Effector memory CD8-positive, alpha-beta T cell (primary cell): ENCODE measurements around the gene EFNA2.
"Not testable (repeated sequence)": the region's sequence is repeated elsewhere in the genome, so short reads cannot be mapped to it uniquely, and the experiment has no call there.

Experiments used
- ATAC-seq: fragments of 150-1000 bp; cut with Tn5 transposase; replicated peaks from 2 replicates; pipeline ENCODE4 v1.10.0; 2021; ENCODE audit warnings: mild to moderate bottlenecking, moderate library complexity
- DNase-seq, 3 experiments: peaks; one replicate each; pipeline ENCODE4 v3.0.0; 2021
- H3K27ac Mint-ChIP-seq, 2 donors: one replicate each; pipeline ENCODE4 v1.8.0; 2022; ENCODE audit warnings: mild to moderate bottlenecking in 2 of 2, mixed read lengths in 2 of 2, moderate library complexity in 2 of 2
- H3K27me3 Mint-ChIP-seq, 2 donors: one replicate each; pipeline ENCODE4 v1.8.0; 2022; ENCODE audit warnings: mixed read lengths in 2 of 2
- H3K36me3 Mint-ChIP-seq: one replicate; pipeline ENCODE4 v1.8.0; 2022; ENCODE audit warnings: mild to moderate bottlenecking, moderate library complexity, mixed read lengths; ENCODE audit not compliant: insufficient read depth
- H3K4me1 Mint-ChIP-seq, 2 donors: one replicate each; pipeline ENCODE4 v1.8.0; 2022; ENCODE audit warnings: low read depth in 2 of 2, mixed read lengths in 2 of 2
- H3K4me3 Mint-ChIP-seq, 2 donors: one replicate each; pipeline ENCODE4 v1.8.0; 2022; ENCODE audit warnings: mild to moderate bottlenecking in 2 of 2, mixed read lengths in 2 of 2, moderate library complexity in 2 of 2
- H3K9me3 Mint-ChIP-seq, 2 donors: one replicate each; pipeline ENCODE4 v1.8.0; 2022; ENCODE audit warnings: mixed read lengths in 2 of 2

The EFNA2 gene

GRCh38 chr19:1305354-1305753 is 19.7 kb downstream of the EFNA2 start:
- not testable (repeated sequence) for H3K4me3 Mint-ChIP-seq, DNase-seq, ATAC-seq, H3K27ac Mint-ChIP-seq, H3K27me3 Mint-ChIP-seq, H3K36me3 Mint-ChIP-seq, H3K4me1 Mint-ChIP-seq, H3K9me3 Mint-ChIP-seq

GRCh38 chr19:1307320-1307719 is 21.6 kb downstream of the EFNA2 start:
- Mint-ChIP-seq H3K27ac (no peak overlapping the region), H3K9me3 (no peaks in the 10 kb centered on the region), H3K4me1 (no peaks in the 10 kb centered on the region), H3K36me3 (no peaks in the 10 kb centered on the region), H3K27me3 (no peaks in the 10 kb centered on the region), H3K4me3 (no peak overlapping the region)
- ATAC-seq, result no peak
- no peak for DNase-seq

GRCh38 chr19:1307755-1308303 is 22.2 kb downstream of the EFNA2 start:
- H3K36me3 Mint-ChIP-seq, result no peaks in the 10 kb centered on the region
- no peaks in the 10 kb centered on the region for H3K9me3 Mint-ChIP-seq
- ATAC-seq (no peak), DNase-seq (no peak)
- no peak overlapping the region for H3K4me3 Mint-ChIP-seq
- no peak overlapping the region for H3K27ac Mint-ChIP-seq
- no peaks in the 10 kb centered on the region for H3K27me3 Mint-ChIP-seq
- H3K4me1 Mint-ChIP-seq, result no peaks in the 10 kb centered on the region

DNA sequence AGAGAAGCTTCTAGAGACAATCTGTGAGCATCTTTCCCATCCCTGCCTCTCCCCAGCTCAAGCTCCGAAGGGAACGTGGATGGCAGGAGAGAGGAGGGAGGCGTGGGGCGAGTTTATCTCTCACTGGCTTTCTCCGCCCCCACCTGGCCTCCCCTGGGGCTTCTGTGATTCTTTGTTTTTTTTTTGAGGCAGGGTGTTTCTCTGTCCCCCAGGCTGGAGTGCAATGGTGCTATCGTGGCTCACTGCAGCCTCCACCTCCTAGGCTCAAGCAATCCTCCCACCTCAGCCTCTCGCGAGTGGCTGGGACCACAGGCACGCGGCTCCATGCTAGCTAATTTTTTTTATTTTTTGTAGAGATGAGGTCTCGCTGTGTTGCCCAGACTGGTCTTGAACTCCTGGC is 23.0 kb downstream of the EFNA2 start:
- Mint-ChIP-seq H3K4me1 (no peaks in the 10 kb centered on the region), H3K9me3 (no peaks in the 10 kb centered on the region), H3K27ac (no peak overlapping the region), H3K27me3 (no peaks in the 10 kb centered on the region), H3K4me3 (no peak overlapping the region), H3K36me3 (no peaks in the 10 kb centered on the region)
- no peak for DNase-seq
- no peak for ATAC-seq

GRCh38 chr19:1309977-1310852 is 24.5 kb downstream of the EFNA2 start:
- no peak for DNase-seq
- Mint-ChIP-seq H3K27ac (no peak overlapping the region), H3K36me3 (no peaks in the 10 kb centered on the region), H3K4me3 (no peak overlapping the region), H3K27me3 (no peaks in the 10 kb centered on the region), H3K9me3 (no peaks in the 10 kb centered on the region), H3K4me1 (no peaks in the 10 kb centered on the region)
- ATAC-seq, result no peak

DNA sequence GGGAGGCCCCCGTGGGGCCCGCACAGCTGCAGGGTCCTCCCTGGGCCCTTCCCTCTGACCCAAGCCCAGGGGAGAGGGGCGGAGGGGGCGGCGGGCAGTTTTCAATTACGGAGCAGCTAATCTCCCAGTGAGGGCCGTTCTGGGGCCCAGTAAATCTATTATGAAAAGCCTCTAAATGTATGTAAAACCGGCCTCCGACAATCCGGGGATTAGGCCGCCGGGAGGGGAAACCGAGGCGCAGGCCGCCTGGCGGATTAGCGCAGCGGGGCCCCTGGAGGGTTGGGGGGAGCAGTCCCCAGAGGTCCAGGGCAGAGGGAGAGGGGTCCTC is 25.1 kb downstream of the EFNA2 start:
- Mint-ChIP-seq H3K36me3 (no peaks in the 10 kb centered on the region), H3K9me3 (no peaks in the 10 kb centered on the region)

DNA sequence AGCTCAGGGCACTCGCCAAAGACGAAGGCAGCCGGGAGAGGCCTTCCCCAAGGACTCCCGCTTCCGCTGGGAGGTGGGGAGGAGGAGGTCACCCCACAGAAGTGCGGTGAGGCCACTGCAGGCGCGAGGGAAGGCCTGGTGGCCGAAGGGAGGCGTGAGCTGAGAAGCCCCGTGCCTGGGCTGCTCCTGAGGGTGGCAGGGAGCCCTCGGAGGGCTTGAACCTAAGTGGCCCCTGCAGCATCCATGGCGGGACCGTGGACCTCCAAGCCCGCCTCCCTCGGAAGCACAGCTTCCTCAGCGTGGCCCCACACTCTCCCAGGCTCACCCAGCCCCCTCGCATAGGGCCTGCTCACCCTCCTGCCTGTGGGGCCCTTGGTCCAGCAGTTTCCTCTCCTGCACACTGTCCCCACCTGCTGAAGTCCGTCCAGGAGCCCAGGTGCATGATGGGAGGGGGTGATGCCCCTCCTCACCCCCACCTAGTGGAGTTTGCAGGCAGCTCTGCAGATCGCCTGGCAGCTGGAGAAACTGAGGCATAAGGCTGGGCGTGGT is 25.9 kb downstream of the EFNA2 start:
- Mint-ChIP-seq H3K27ac (no peak overlapping the region), H3K27me3 (peaks cover 0 to 3% of the 10 kb centered on the region in 2 donors)
- ATAC-seq, result no peak

More for the DNA sequence above, 25.1 kb downstream of the EFNA2 start:
- ATAC-seq, result no peak
- H3K27ac Mint-ChIP-seq, result no peak overlapping the region
- no peaks in the 10 kb centered on the region for H3K4me1 Mint-ChIP-seq
- no peak for DNase-seq
- H3K4me3 Mint-ChIP-seq, result no peak overlapping the region
- H3K27me3 Mint-ChIP-seq, result no peaks in the 10 kb centered on the region

GRCh38 chr19:1312767-1313694 is 27.4 kb downstream of the EFNA2 start:
- no peaks in the 10 kb centered on the region for H3K9me3 Mint-ChIP-seq
- H3K4me1 Mint-ChIP-seq, result no peaks in the 10 kb centered on the region
- H3K36me3 Mint-ChIP-seq, result no peaks in the 10 kb centered on the region
- DNase-seq (no peak), ATAC-seq (no peak)
- H3K27ac Mint-ChIP-seq, result no peak overlapping the region
- peaks cover 13 to 17% of the 10 kb centered on the region in 2 donors for H3K27me3 Mint-ChIP-seq
- no peak overlapping the region for H3K4me3 Mint-ChIP-seq

More for the DNA sequence above, 25.9 kb downstream of the EFNA2 start:
- Mint-ChIP-seq H3K36me3 (no peaks in the 10 kb centered on the region), H3K4me1 (no peaks in the 10 kb centered on the region), H3K4me3 (no peak overlapping the region), H3K9me3 (no peaks in the 10 kb centered on the region)
- no peak for DNase-seq

- H3K36me3 Mint-ChIP-seq, result no peaks in the 10 kb centered on the region
- no peak for ATAC-seq
- H3K4me1 Mint-ChIP-seq, result no peaks in the 10 kb centered on the region
- no peaks in the 10 kb centered on the region for H3K9me3 Mint-ChIP-seq
- no peak overlapping the region for H3K4me3 Mint-ChIP-seq
- no peak overlapping the region for H3K27ac Mint-ChIP-seq
- peaks cover 15 to 22% of the 10 kb centered on the region in 2 donors for H3K27me3 Mint-ChIP-seq
- no peak for DNase-seq
Measured at GRCh38 chr19:1313695-1314613, 28.3 kb downstream of the EFNA2 start.

DNA sequence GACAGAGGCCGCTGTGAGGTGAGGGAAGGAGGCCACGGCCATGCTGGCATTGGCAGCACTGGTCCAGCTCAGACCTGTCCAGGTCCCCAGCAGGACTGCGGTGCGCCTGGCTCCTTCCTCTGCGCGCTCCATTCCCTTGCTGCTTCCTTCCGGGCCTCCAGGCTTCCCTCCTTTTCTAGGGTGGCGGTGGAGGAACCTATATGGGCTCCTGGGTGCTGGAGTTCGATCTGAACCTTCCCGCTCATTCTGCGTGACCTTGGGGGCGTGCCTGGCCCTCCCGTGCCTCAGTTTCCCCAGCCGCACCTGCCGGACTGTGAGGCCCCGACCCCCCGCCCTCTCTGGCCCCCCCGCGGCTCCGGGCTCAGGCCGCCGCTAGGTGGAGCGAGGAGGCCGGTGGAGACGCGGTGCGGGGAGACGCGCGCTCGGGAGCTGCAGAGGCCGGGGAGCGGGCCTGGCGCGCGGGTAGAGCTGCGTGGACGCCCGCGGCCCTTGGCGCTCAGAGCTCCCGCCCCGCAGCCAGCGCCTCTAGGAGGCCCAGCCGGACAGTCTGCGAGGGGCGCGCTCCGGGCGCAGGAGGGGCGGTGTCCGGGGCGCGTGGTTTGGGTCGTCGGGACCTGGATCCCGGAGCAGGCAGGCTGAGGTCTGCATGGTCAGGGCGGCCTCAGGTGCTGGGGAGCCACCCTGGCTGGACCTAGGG is 29.9 kb downstream of the EFNA2 start:
- Mint-ChIP-seq H3K27me3 (peaks cover 15 to 34% of the 10 kb centered on the region in 2 donors), H3K36me3 (no peaks in the 10 kb centered on the region), H3K9me3 (no peaks in the 10 kb centered on the region), H3K27ac (no peak overlapping the region), H3K4me1 (no peaks in the 10 kb centered on the region), H3K4me3 (no peak overlapping the region)
- DNase-seq, result no peak
- ATAC-seq, result peak; percentile 35

DNA sequence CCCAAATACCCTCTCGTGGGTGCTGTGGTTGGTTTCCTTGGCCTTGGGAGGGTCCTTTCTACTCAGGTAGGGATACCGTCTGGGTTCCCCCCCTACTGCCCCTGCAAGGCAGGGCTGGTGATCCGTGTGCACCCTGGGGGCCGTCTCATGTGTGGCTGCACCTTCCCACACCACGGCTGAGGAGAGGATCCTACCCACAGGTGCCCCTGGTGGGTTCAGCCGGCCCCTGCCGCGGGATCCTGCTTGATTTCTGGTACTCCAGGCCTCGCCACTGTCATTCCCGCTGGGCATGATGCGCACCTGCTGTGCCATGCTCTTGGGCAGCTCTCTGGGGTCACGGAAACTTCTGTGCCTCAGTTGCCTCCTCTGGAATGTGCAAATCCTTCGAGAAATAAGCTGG is 30.8 kb downstream of the EFNA2 start:
- H3K27me3 Mint-ChIP-seq, result peaks cover 19 to 40% of the 10 kb centered on the region in 2 donors
- H3K27ac Mint-ChIP-seq, result no peak overlapping the region
- H3K4me1 Mint-ChIP-seq, result no peaks in the 10 kb centered on the region
- H3K9me3 Mint-ChIP-seq, result no peaks in the 10 kb centered on the region
- no peak for ATAC-seq
- no peaks in the 10 kb centered on the region for H3K36me3 Mint-ChIP-seq
- no peak overlapping the region for H3K4me3 Mint-ChIP-seq
- no peak for DNase-seq

GRCh38 chr19:1317274-1318003 is 31.8 kb downstream of the EFNA2 start:
- H3K9me3 Mint-ChIP-seq, result no peaks in the 10 kb centered on the region
- no peaks in the 10 kb centered on the region for H3K36me3 Mint-ChIP-seq
- H3K27ac Mint-ChIP-seq, result no peak overlapping the region
- H3K27me3 Mint-ChIP-seq, result peaks cover 28 to 50% of the 10 kb centered on the region in 2 donors
- H3K4me3 Mint-ChIP-seq, result no peak overlapping the region
- DNase-seq (no peak), ATAC-seq (no peak)
- H3K4me1 Mint-ChIP-seq, result no peaks in the 10 kb centered on the region
